Loucy (cell line): ENCODE results near the gene TRPM3.

Source experiments
- H2AFZ ChIP-seq: fragments of 200-600 bp; sonication (generic); 2 replicates; pipeline ENCODE4 v1.6.0; 2016; ENCODE audit warnings: antibody characterized with exemption, mild to moderate bottlenecking, low read length, moderate library complexity
- H3F3A ChIP-seq: fragments of 200-600 bp; 2 replicates; pipeline ENCODE4 v1.6.0; 2016; ENCODE audit warnings: antibody characterized with exemption, low read depth, mild to moderate bottlenecking
- H3K27me3 ChIP-seq: fragments of 200-600 bp; sonication (generic); 2 replicates; pipeline ENCODE4 v1.6.1; 2014; ENCODE audit warnings: low read length, mild to moderate bottlenecking; ENCODE audit not compliant: insufficient read depth, poor library complexity, severe bottlenecking
- H3K36me3 ChIP-seq: fragments of 200-600 bp; sonication (generic); 2 replicates; pipeline ENCODE4 v1.6.1; 2016; ENCODE audit warnings: low read length; ENCODE audit not compliant: insufficient read depth
- H3K4me1 ChIP-seq: fragments of 200-600 bp; sonication (generic); 2 replicates; pipeline ENCODE4 v1.5.1; 2014; ENCODE audit warnings: low read length, mild to moderate bottlenecking; ENCODE audit not compliant: insufficient read depth, poor library complexity, severe bottlenecking
- H3K4me2 ChIP-seq: fragments of 200-600 bp; sonication (generic); 2 replicates; pipeline ENCODE4 v1.6.0; 2014; ENCODE audit warnings: antibody characterized with exemption, low read length, low read depth, mild to moderate bottlenecking; ENCODE audit not compliant: poor library complexity, severe bottlenecking
- H3K4me3 ChIP-seq: fragments of 200-600 bp; sonication (generic); 2 replicates; pipeline ENCODE4 v1.5.1; 2014; ENCODE audit warnings: low read length, mild to moderate bottlenecking, mixed read lengths; ENCODE audit not compliant: poor library complexity, severe bottlenecking
- H3K79me2 ChIP-seq: fragments of 200-600 bp; sonication (generic); 2 replicates; pipeline ENCODE4 v1.6.1; 2014; ENCODE audit warnings: low read length; ENCODE audit not compliant: insufficient read depth
- H3K9ac ChIP-seq: fragments of 200-600 bp; sonication (generic); 2 replicates; pipeline ENCODE4 v1.6.0; 2014; ENCODE audit warnings: mild to moderate bottlenecking, low read depth, low read length, moderate library complexity; ENCODE audit not compliant: poor library complexity, severe bottlenecking
- H3K9me2 ChIP-seq: fragments of 200-600 bp; sonication (generic); replicated peaks from 2 replicates; pipeline ENCODE4 v1.6.1; 2016; ENCODE audit warnings: low read depth, low read length, mixed read lengths
- H3K9me3 ChIP-seq: fragments of 200-600 bp; sonication (generic); 2 replicates; pipeline ENCODE4 v1.6.1; 2014; ENCODE audit warnings: mild to moderate bottlenecking, antibody characterized with exemption, low read length, low read depth; ENCODE audit not compliant: insufficient read depth
- H4K20me1 ChIP-seq: fragments of 200-600 bp; sonication (generic); 2 replicates; pipeline ENCODE4 v1.6.0; 2014; ENCODE audit warnings: antibody characterized with exemption, low read length, mild to moderate bottlenecking; ENCODE audit not compliant: insufficient read depth, poor library complexity, severe bottlenecking
- EZH2phosphoT487 ChIP-seq: fragments of 200-600 bp; IDR thresholded peaks from 2 replicates; pipeline ENCODE4 v1.6.1; 2018; ENCODE audit warnings: antibody characterized with exemption, mild to moderate bottlenecking, moderate library complexity, borderline replicate concordance
- TF ChIP-seq, protein P1 (sequence below): fragments of 200-600 bp; sonication (generic); conservative IDR thresholded peaks from 2 replicates; pipeline ENCODE4 v1.5.1; 2014; ENCODE audit warnings: mild to moderate bottlenecking, antibody characterized with exemption, low read length

The TRPM3 gene

GRCh38 chr9:70924380-70924779, 197.0 kb downstream of the TRPM3 start:
- no peaks in the 10 kb centered on the region for H3K79me2 ChIP-seq
- no peak overlapping the region for H2AFZ ChIP-seq
- no peaks in the 10 kb centered on the region for H3K4me1 ChIP-seq
- no peaks in the 10 kb centered on the region for H3K9me3 ChIP-seq
- H3K9me2 ChIP-seq, result no peaks in the 10 kb centered on the region
- H4K20me1 ChIP-seq, result no peaks in the 10 kb centered on the region
- no peak overlapping the region for H3K4me2 ChIP-seq
- no peaks in the 10 kb centered on the region for H3F3A ChIP-seq
- no peak overlapping the region for H3K9ac ChIP-seq
- H3K27me3 ChIP-seq, result no peaks in the 10 kb centered on the region
- H3K4me3 ChIP-seq, result no peak overlapping the region
- no peak for TF ChIP-seq EZH2phosphoT487
- TF ChIP-seq, protein P1, sequence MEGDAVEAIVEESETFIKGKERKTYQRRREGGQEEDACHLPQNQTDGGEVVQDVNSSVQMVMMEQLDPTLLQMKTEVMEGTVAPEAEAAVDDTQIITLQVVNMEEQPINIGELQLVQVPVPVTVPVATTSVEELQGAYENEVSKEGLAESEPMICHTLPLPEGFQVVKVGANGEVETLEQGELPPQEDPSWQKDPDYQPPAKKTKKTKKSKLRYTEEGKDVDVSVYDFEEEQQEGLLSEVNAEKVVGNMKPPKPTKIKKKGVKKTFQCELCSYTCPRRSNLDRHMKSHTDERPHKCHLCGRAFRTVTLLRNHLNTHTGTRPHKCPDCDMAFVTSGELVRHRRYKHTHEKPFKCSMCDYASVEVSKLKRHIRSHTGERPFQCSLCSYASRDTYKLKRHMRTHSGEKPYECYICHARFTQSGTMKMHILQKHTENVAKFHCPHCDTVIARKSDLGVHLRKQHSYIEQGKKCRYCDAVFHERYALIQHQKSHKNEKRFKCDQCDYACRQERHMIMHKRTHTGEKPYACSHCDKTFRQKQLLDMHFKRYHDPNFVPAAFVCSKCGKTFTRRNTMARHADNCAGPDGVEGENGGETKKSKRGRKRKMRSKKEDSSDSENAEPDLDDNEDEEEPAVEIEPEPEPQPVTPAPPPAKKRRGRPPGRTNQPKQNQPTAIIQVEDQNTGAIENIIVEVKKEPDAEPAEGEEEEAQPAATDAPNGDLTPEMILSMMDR, result no peak
- no peaks in the 10 kb centered on the region for H3K36me3 ChIP-seq

- H3K4me3 ChIP-seq, result no peak overlapping the region
- H3K79me2 ChIP-seq, result no peaks in the 10 kb centered on the region
- no peaks in the 10 kb centered on the region for H3K27me3 ChIP-seq
- H3K9me3 ChIP-seq, result no peaks in the 10 kb centered on the region
- H3F3A ChIP-seq, result no peaks in the 10 kb centered on the region
- H3K36me3 ChIP-seq, result no peaks in the 10 kb centered on the region
- TF ChIP-seq EZH2phosphoT487, result no peak
- TF ChIP-seq, protein P1, result no peak
- no peak overlapping the region for H3K9ac ChIP-seq
- H2AFZ ChIP-seq, result no peak overlapping the region
- H3K4me1 ChIP-seq, result no peaks in the 10 kb centered on the region
- no peak overlapping the region for H3K4me2 ChIP-seq
- no peaks in the 10 kb centered on the region for H3K9me2 ChIP-seq
- H4K20me1 ChIP-seq, result no peaks in the 10 kb centered on the region
These were observed 197.5 kb downstream of the TRPM3 start for GRCh38 chr9:70923961-70924360.

DNA sequence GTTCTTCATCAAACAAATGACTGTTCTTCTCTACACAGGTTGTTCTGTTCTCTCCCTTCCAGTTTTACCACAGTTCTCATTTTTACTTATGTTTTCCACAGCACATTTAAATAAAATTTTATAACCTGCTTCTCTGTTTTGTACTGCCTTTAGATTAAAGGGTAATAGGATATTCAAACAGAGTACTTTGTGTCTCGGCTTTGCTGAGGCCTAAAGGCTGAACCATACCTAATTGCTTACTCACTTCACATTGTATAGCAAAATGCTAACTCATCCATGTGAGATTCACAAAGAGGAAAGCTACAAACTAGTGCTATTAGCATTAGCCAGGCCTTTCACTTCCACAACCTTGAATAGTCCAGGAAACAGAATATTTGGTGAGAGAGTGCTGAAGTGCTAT, 200.3 kb downstream of the TRPM3 start:
- Histone ChIP-seq H3K4me3 (no peak overlapping the region), H3K36me3 (no peaks in the 10 kb centered on the region), H4K20me1 (no peaks in the 10 kb centered on the region), H3K9me2 (no peaks in the 10 kb centered on the region), H3K9ac (no peak overlapping the region), H3K9me3 (no peaks in the 10 kb centered on the region), H2AFZ (no peak overlapping the region), H3K79me2 (no peaks in the 10 kb centered on the region), H3K4me1 (no peaks in the 10 kb centered on the region), H3F3A (no peaks in the 10 kb centered on the region), H3K27me3 (no peaks in the 10 kb centered on the region), H3K4me2 (no peak overlapping the region)
- TF ChIP-seq, protein P1, result no peak
- no peak for TF ChIP-seq EZH2phosphoT487
